CD4-positive, alpha-beta T cell (primary cell): ENCODE results near the gene CYB561. TPM values are rescaled to one million over a fixed set of nuclear protein-coding genes. Genes with fewer than 3 reads are reported as not detected.

ENCODE experiments used
- ATAC-seq: fragments of 200-7000 bp; cut with Tn5 transposase; one replicate; pipeline ENCODE4 v1.10.0; 2022; ENCODE audit warnings: mild to moderate bottlenecking; ENCODE audit not compliant: poor library complexity
- CTCF ChIA-PET: fragments of 350-600 bp; sonication (Branson Sonifier 250); formaldehyde crosslinking; loops from one replicate; lab custom pipeline; 2021; ENCODE audit warnings: antibody characterized with exemption, inconsistent platforms; lab: Charles Lee
- POLR2A ChIA-PET: fragments of 350-600 bp; sonication (Branson Sonifier 250); formaldehyde crosslinking; loops from one replicate; lab custom pipeline; 2021; ENCODE audit warnings: antibody characterized with exemption, inconsistent platforms; lab: Charles Lee
- DNase-seq, 14 experiments: peaks; one replicate each; pipeline ENCODE4 v3.0.0-alpha.2; 2013 to 2020; ENCODE audit warnings: mixed read lengths in 2 of 14
- H3K27ac ChIP-seq, 2 donors: one replicate each; pipeline versions ENCODE4 v1.5.1 to v1.7.0; 2013; ENCODE audit warnings: low read length in 2 of 2, low read depth in 1 of 2, mild to moderate bottlenecking in 1 of 2
- H3K27me3 ChIP-seq, 2 experiments: 1 replicate in 1 of 2; 2 replicates in 1 of 2; pipeline versions ENCODE4 v1.6.1 to v1.7.0; 2013; ENCODE audit warnings: low read length in 2 of 2, control low read depth in 1 of 2, mild to moderate bottlenecking in 1 of 2, moderate library complexity in 1 of 2; ENCODE audit not compliant: insufficient read depth in 2 of 2, control insufficient read depth in 1 of 2
- H3K36me3 ChIP-seq: one replicate; pipeline ENCODE4 v1.6.1; 2013; ENCODE audit warnings: low read length, control low read depth; ENCODE audit not compliant: insufficient read depth
- H3K4me1 ChIP-seq: one replicate; pipeline ENCODE4 v1.6.1; 2013; ENCODE audit warnings: low read length, control low read depth; ENCODE audit not compliant: insufficient read depth
- H3K4me3 ChIP-seq: one replicate; pipeline ENCODE4 v1.5.1; 2013; ENCODE audit warnings: mild to moderate bottlenecking, low read length, moderate library complexity
- H3K9me3 ChIP-seq, 2 experiments: 1 replicate in 1 of 2; 2 replicates in 1 of 2; pipeline versions ENCODE4 v1.6.1 to v1.7.0; 2013; ENCODE audit warnings: low read length in 2 of 2, mild to moderate bottlenecking in 2 of 2, control low read depth in 1 of 2, moderate library complexity in 1 of 2; ENCODE audit not compliant: control insufficient read depth in 1 of 2, insufficient read depth in 1 of 2
- H3K27ac Mint-ChIP-seq: one replicate; pipeline ENCODE4 v1.8.0; 2020; ENCODE audit warnings: mixed read lengths
- H3K27me3 Mint-ChIP-seq: one replicate; pipeline ENCODE4 v1.8.0; 2021; ENCODE audit warnings: mixed read lengths
- H3K36me3 Mint-ChIP-seq: one replicate; pipeline ENCODE4 v1.8.0; 2021; ENCODE audit warnings: low read depth, mixed read lengths
- H3K4me1 Mint-ChIP-seq: one replicate; pipeline ENCODE4 v1.8.0; 2021; ENCODE audit warnings: low read depth, mixed read lengths
- H3K4me3 Mint-ChIP-seq: one replicate; pipeline ENCODE4 v1.8.0; 2020; ENCODE audit warnings: mild to moderate bottlenecking, mixed read lengths
- H3K9me3 Mint-ChIP-seq: one replicate; pipeline ENCODE4 v1.8.0; 2020; ENCODE audit warnings: mixed read lengths
- intact Hi-C, 2 experiments: fragments of 100-400 bp; cut with DNase I in 1 of 2; cut with micrococcal nuclease in 1 of 2; formaldehyde crosslinking; loops; one replicate each; pipeline versions ENCODE4 v1.15.1 to v1.9.0; 2023 to 2025; cut with DNase I, micrococcal nuclease
- total RNA-seq, 174 experiments: library from RNA in 2 of 174; stranded (reverse) in 2 of 174; gene quantifications; one replicate each; pipeline ENCODE4 v1.2.3 and lab custom pipeline; 2021 to 2026
- TF ChIP-seq, protein P1 (sequence below): fragments of 200-600 bp; IDR thresholded peaks from one replicate; pipeline ENCODE4 v1.8.0; 2022; ENCODE audit warnings: antibody characterized with exemption, mild to moderate bottlenecking

The CYB561 gene
- total RNA-seq, 2 experiments from 2014 or later, result 17.4 to 18.1 TPM

- H3K36me3 ChIP-seq, result peaks cover 35% of the 10 kb centered on the region
- no peaks in the 10 kb centered on the region for H3K27me3 Mint-ChIP-seq
- no peaks in the 10 kb centered on the region for H3K9me3 ChIP-seq
- H3K4me1 Mint-ChIP-seq, result peaks cover 19% of the 10 kb centered on the region
- peaks cover 7% of the 10 kb centered on the region for H3K36me3 Mint-ChIP-seq
- ChIA-PET POLR2A (interaction anchor here (0.8 to 2.4 kb wide), 4 partner anchors 9 to 187 kb away, joined by 3 to 15 read pairs (median 4); partner anchors contain the start of genes ACE, CYB561 and MAP3K3), CTCF (interaction anchor here (0.9 to 2.8 kb wide), 4 partner anchors 9 to 44 kb away, joined by 4 to 11 read pairs (median 9); no protein-coding TSS in a partner anchor)
- no peak overlapping the region for H3K4me3 ChIP-seq
- H3K4me3 Mint-ChIP-seq, result peak overlapping the region; percentile 60
- no peaks in the 10 kb centered on the region for H3K27me3 ChIP-seq
- no peaks in the 10 kb centered on the region for H3K9me3 Mint-ChIP-seq
- H3K27ac ChIP-seq, result no peak overlapping the region
- peak overlapping the region; percentile 76 for H3K27ac Mint-ChIP-seq
- intact Hi-C loops, result no loop called here
- TF ChIP-seq, protein P1, sequence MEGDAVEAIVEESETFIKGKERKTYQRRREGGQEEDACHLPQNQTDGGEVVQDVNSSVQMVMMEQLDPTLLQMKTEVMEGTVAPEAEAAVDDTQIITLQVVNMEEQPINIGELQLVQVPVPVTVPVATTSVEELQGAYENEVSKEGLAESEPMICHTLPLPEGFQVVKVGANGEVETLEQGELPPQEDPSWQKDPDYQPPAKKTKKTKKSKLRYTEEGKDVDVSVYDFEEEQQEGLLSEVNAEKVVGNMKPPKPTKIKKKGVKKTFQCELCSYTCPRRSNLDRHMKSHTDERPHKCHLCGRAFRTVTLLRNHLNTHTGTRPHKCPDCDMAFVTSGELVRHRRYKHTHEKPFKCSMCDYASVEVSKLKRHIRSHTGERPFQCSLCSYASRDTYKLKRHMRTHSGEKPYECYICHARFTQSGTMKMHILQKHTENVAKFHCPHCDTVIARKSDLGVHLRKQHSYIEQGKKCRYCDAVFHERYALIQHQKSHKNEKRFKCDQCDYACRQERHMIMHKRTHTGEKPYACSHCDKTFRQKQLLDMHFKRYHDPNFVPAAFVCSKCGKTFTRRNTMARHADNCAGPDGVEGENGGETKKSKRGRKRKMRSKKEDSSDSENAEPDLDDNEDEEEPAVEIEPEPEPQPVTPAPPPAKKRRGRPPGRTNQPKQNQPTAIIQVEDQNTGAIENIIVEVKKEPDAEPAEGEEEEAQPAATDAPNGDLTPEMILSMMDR, result no peak
- peaks cover 65% of the 10 kb centered on the region for H3K4me1 ChIP-seq
- ATAC-seq, result peak; percentile 92
- DNase-seq, result peak in 11 of 14 experiments; percentile 29 to 80 (median 43)
Measured at GRCh38 chr17:63434951-63435571, 11.0 kb downstream of the CYB561 start.

DNA sequence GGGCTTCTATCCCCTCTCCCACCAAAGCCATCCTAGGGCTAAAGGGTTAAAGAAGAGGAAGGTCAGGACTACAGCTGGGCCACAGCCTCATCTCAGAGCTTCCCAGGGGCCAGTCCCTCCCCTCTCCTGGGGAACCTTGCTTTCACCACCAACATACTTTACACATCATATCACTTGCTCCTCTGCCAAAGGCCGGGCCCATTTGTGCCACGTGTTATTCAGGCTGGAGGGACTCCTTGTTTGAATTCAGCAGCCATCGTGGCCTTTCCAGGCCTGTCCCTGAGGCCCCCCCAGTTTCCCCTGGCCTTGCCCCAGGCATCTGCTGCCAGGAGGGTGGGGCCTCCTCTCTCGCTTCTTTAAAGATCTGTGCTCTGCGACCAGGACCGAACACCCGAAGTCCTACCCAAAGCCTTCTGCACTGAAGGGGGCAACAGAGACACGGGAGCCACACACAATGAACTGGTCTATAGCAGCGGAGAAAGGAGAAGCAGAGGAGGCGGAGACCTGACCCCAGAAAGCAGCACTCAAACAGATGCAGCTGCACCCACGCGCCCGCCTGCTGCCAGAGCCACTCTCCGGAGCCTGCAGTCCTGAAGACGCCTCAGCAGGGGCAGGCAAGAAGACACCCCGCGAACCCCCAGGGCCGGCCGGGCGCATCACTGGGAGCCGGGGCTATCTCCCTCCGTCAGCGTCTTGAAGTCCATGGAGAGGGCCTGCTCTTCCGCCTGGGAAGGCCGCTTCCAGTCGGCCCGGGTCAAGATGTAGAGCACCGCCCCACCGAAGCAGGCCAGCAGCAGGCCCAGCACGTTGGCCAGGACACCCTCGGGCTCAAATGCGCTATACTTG is 12.1 kb downstream of the CYB561 start:
- intact Hi-C loops, result no loop called here
- DNase-seq, result no peak
- H3K4me3 Mint-ChIP-seq, result no peak overlapping the region
- POLR2A ChIA-PET, result interaction anchor here (0.8 to 2.4 kb wide), 4 partner anchors 12 to 188 kb away, joined by 3 to 15 read pairs (median 4); partner anchors contain the start of genes ACE, CYB561 and MAP3K3
- H3K36me3 ChIP-seq, result peaks cover 35% of the 10 kb centered on the region
- H3K9me3 ChIP-seq, result no peaks in the 10 kb centered on the region
- TF ChIP-seq, protein P1, result no peak
- no peaks in the 10 kb centered on the region for H3K9me3 Mint-ChIP-seq
- no peak for ATAC-seq
- no peak overlapping the region for H3K4me3 ChIP-seq
- H3K4me1 Mint-ChIP-seq, result peaks cover 11% of the 10 kb centered on the region
- peaks cover 64% of the 10 kb centered on the region for H3K4me1 ChIP-seq
- peaks cover 7% of the 10 kb centered on the region for H3K36me3 Mint-ChIP-seq
- no peaks in the 10 kb centered on the region for H3K27me3 Mint-ChIP-seq
- H3K27ac Mint-ChIP-seq, result no peak overlapping the region
- H3K27me3 ChIP-seq, result no peaks in the 10 kb centered on the region
- H3K27ac ChIP-seq, result peak overlapping the region in 1 of 2 donors; percentile 9
- CTCF ChIA-PET, result interaction anchor here (1.0 to 2.8 kb wide), 3 partner anchors 8 to 45 kb away, joined by 4 to 11 read pairs (median 10); no protein-coding TSS in a partner anchor

- intact Hi-C loops, result no loop called here
- H3K27ac ChIP-seq, result no peak overlapping the region
- Mint-ChIP-seq H3K36me3 (peaks cover 7% of the 10 kb centered on the region), H3K4me3 (no peak overlapping the region), H3K4me1 (peaks cover 27% of the 10 kb centered on the region), H3K27ac (no peak overlapping the region), H3K27me3 (no peaks in the 10 kb centered on the region), H3K9me3 (no peaks in the 10 kb centered on the region)
- ATAC-seq (no peak), DNase-seq (no peak)
- TF ChIP-seq, protein P1, result no peak
- no peak overlapping the region for H3K4me3 ChIP-seq
- no peaks in the 10 kb centered on the region for H3K27me3 ChIP-seq
- CTCF ChIA-PET, result interaction anchor here (1.1 to 1.3 kb wide), 2 partner anchors 45 to 181 kb away, joined by 3 read pairs; no protein-coding TSS in a partner anchor
- no peaks in the 10 kb centered on the region for H3K9me3 ChIP-seq
- peaks cover 35% of the 10 kb centered on the region for H3K36me3 ChIP-seq
- POLR2A ChIA-PET, result interaction anchor here (1.1 kb wide), 1 partner anchor 11 kb away, joined by 3 read pairs; no protein-coding TSS in a partner anchor
- peaks cover 64% of the 10 kb centered on the region for H3K4me1 ChIP-seq
Measured at GRCh38 chr17:63431939-63432804, 13.9 kb downstream of the CYB561 start.
